22Rv1 (cell line): ENCODE data around the gene PDK3.
A peak's percentile ranks its signal among the peaks of the same experiment; 100 is the strongest.

Experiments used
- H3K27ac ChIP-seq: fragments of 450-650 bp; 2 replicates; pipeline ENCODE4 v1.5.1; 2017
- ZFX ChIP-seq: fragments of 450-650 bp; IDR thresholded peaks from 2 replicates; pipeline ENCODE4 v1.6.1; 2017; ENCODE audit warnings: antibody characterized with exemption, borderline replicate concordance
- TF ChIP-seq, protein P1 (sequence below): fragments of 450-650 bp; IDR thresholded peaks from 2 replicates; pipeline ENCODE4 v1.5.1; 2017; ENCODE audit warnings: mild to moderate bottlenecking

PDK3 gene

DNA sequence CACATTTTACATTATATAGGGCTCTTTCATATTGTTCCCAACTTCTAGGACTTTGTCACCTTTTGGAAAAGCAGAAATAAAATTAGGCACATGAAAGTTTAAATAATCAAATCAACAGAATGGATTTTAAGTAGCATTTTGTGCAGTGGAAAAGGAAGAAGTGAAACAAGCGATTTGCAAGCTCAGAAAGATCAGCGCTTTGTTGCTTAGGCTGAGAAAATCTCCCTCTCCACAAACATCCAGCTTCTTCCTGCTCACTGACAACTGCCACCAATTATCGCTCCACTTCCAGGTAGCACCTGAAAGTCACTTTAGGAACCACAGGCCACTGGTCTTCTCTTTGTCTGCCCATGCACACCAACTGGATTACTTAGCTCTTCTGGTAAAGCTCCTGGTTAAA lies 2.0 kb upstream of the PDK3 start:
- no peak for TF ChIP-seq ZFX
- TF ChIP-seq, protein P1, sequence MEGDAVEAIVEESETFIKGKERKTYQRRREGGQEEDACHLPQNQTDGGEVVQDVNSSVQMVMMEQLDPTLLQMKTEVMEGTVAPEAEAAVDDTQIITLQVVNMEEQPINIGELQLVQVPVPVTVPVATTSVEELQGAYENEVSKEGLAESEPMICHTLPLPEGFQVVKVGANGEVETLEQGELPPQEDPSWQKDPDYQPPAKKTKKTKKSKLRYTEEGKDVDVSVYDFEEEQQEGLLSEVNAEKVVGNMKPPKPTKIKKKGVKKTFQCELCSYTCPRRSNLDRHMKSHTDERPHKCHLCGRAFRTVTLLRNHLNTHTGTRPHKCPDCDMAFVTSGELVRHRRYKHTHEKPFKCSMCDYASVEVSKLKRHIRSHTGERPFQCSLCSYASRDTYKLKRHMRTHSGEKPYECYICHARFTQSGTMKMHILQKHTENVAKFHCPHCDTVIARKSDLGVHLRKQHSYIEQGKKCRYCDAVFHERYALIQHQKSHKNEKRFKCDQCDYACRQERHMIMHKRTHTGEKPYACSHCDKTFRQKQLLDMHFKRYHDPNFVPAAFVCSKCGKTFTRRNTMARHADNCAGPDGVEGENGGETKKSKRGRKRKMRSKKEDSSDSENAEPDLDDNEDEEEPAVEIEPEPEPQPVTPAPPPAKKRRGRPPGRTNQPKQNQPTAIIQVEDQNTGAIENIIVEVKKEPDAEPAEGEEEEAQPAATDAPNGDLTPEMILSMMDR: no peak
- H3K27ac ChIP-seq: no peak overlapping the region

DNA sequence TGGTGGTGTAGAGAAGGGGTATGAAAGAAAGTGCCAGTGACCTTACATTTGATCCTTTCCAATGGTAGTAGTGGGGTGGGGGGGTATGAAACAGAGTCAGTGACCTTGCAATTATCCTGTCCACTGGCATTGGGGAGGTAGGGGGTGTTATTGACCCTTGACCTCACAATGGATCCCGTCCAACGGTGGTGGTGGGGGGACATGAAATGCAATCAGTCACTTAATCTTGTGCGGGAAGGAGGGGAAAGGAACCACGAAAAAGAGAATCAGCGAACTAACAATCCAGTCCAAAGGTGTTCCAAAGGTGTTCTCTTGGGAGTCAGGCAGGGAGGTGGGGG lies 619 bp upstream of the PDK3 start:
- H3K27ac ChIP-seq: peak overlapping the region; percentile 57
- TF ChIP-seq ZFX: no peak
- TF ChIP-seq, protein P1: no peak

DNA sequence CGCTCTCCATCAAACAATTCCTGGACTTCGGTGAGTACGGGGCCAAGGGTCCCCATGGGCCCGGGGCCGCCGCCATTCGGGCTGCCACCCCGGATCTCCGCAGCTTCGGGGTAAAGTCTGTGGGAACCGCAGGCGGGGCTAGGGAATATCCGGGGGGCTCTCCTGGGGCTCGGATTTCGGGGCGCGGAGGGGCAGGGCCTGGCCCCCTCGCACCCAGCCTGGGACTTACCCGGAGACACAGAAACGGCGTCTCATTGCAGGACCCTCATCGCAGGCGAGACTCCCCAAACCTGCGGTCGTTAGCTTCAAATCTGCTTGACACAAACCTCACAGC lies 413 bp downstream of the PDK3 start:
- no peak for TF ChIP-seq ZFX
- TF ChIP-seq, protein P1: no peak
- peak overlapping the region; percentile 57 for H3K27ac ChIP-seq

DNA sequence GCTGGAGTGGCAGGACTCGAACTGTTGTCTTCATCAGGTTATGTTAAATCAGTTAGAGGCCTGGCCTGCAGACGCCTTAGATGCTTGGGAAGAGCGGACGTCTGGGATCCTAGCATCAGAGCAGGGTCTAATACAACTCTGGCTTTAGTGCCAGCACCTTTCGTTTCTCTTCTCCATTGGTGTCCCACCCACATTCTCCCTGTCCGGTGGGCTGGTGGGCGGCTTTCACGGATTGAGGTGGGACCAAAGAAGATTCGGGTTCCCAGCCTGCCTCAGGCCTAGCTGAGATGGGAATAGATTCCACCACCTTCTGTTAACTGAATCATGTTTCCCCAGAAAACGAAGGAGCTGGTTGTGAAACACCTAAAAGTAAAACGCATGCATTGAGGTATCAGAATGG lies 939 bp downstream of the PDK3 start:
- TF ChIP-seq ZFX: no peak
- TF ChIP-seq, protein P1: no peak
- no peak overlapping the region for H3K27ac ChIP-seq

DNA sequence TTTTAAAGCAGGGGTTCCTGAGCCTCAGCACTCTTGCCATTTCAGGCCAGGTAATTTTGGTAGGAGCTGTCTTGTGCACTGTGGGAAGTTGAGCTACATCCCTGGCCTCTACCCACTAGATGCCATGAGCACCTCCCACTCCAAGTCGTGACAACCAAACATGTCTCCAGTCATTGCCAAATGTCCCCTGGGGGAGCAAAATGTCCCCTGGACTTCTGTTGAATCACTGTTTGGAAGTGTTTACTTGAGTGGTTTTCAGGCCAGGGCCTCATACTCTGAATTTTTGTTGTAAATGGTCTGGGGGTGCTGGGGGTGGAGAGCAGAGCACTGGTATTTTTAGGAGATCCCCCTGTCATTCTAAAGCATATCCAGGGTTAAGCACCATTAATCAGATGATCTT lies 3.2 kb downstream of the PDK3 start:
- no peak for TF ChIP-seq ZFX
- TF ChIP-seq, protein P1: no peak
- H3K27ac ChIP-seq: no peak overlapping the region

DNA sequence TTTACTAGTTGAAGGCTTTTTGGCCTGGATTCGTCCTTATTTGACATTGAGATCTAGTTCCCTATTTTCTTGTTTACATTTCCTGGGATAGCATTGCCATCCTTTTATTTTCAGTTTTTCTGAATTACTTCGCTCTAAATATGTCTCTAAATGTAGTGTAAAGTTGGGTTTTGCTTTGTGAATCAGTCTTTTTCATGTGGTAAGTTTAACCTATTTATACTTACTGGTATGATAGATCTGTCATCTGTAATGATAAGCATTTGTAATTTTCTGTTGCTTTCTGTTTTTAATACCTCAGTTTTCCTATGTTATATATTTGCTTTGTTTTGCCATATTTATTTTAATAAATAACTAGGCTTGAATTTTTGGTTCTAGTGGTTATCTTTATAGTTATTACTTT lies 6.7 kb downstream of the PDK3 start:
- TF ChIP-seq, protein P1: no peak
- no peak for TF ChIP-seq ZFX
- no peak overlapping the region for H3K27ac ChIP-seq

DNA sequence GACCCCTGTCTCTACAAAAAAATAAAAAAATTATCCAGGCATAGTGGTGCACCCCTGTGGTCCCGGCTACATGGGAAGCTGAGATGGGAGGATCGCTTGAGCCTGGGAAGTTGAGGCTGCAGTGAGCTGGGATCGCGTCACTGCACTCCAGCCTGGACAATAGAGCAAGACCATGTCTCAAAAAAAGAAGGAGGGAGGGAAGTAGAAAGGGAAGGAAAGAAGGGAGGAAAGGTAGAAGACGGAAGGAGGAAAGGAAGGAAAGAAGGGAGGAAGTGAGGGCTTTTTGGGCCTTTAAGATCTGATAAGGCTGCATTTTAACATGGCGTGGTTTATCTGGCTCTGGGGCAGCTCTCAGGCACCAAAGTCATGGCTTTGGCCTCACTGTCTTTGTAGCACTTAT lies 10.4 kb downstream of the PDK3 start:
- TF ChIP-seq, protein P1: no peak
- no peak for TF ChIP-seq ZFX
- no peak overlapping the region for H3K27ac ChIP-seq
